Natural killer cell (primary cell): ENCODE results near the gene RAI14. TPM values are rescaled to one million over a fixed set of nuclear protein-coding genes. Genes with fewer than 3 reads are reported as not detected.

Experiments
- ATAC-seq, 3 donors: fragments of 150-1000 bp in 2 of 3; fragments of 200-7000 bp in 1 of 3; cut with Tn5 transposase; 1 replicate in 1 of 3; 2 replicates in 2 of 3; pipeline ENCODE4 v1.10.0; 2021; ENCODE audit warnings: mild to moderate bottlenecking in 2 of 3, moderate library complexity in 2 of 3
- DNase-seq, 2 donors: peaks; one replicate each; pipeline versions ENCODE4 v3.0.0 to v3.0.0-alpha.2; 2013 to 2021; ENCODE audit warnings: mixed read lengths in 1 of 2
- H3K27ac ChIP-seq: one replicate; pipeline ENCODE4 v1.5.1; 2013; ENCODE audit warnings: mild to moderate bottlenecking, low read length
- H3K27me3 ChIP-seq: one replicate; pipeline ENCODE4 v1.6.1; 2013; ENCODE audit warnings: low read length; ENCODE audit not compliant: control insufficient read depth, insufficient read depth
- H3K36me3 ChIP-seq: one replicate; pipeline ENCODE4 v1.6.1; 2013; ENCODE audit warnings: low read length; ENCODE audit not compliant: control insufficient read depth, insufficient read depth
- H3K4me1 ChIP-seq: one replicate; pipeline ENCODE4 v1.6.1; 2013; ENCODE audit warnings: low read length; ENCODE audit not compliant: control insufficient read depth, insufficient read depth
- H3K4me3 ChIP-seq: one replicate; pipeline ENCODE4 v1.5.1; 2013; ENCODE audit warnings: low read length
- H3K9me3 ChIP-seq: one replicate; pipeline ENCODE4 v1.6.1; 2013; ENCODE audit warnings: low read length; ENCODE audit not compliant: control insufficient read depth, insufficient read depth
- H3K27ac Mint-ChIP-seq, 2 donors: one replicate each; pipeline ENCODE4 v1.8.0; 2022; ENCODE audit warnings: mild to moderate bottlenecking in 2 of 2, mixed read lengths in 2 of 2, moderate library complexity in 1 of 2
- H3K27me3 Mint-ChIP-seq, 2 donors: one replicate each; pipeline ENCODE4 v1.8.0; 2022; ENCODE audit warnings: low read depth in 2 of 2, mixed read lengths in 2 of 2
- H3K36me3 Mint-ChIP-seq: one replicate; pipeline ENCODE4 v1.8.0; 2022; ENCODE audit warnings: mixed read lengths
- H3K4me1 Mint-ChIP-seq, 2 donors: one replicate each; pipeline ENCODE4 v1.8.0; 2022; ENCODE audit warnings: mixed read lengths in 2 of 2
- H3K4me3 Mint-ChIP-seq: one replicate; pipeline ENCODE4 v1.8.0; 2022; ENCODE audit warnings: mild to moderate bottlenecking, moderate library complexity, mixed read lengths
- H3K9me3 Mint-ChIP-seq, 2 donors: one replicate each; pipeline ENCODE4 v1.8.0; 2022; ENCODE audit warnings: mixed read lengths in 2 of 2
- WGBS: methylation state at CpG from one replicate; pipeline ENCODE4 v1.1.7; 2013; ENCODE audit warnings: missing lambda C conversion rate; ENCODE audit not compliant: insufficient coverage; 5-methylcytosine and 5-hydroxymethylcytosine counted together
- intact Hi-C: fragments of 100-400 bp; cut with micrococcal nuclease; formaldehyde crosslinking; loops from one replicate; pipeline ENCODE4 v1.14.2; 2022
- total RNA-seq, 4 donors: library from RNA; stranded (reverse); fragments of 120-200 nt in 1 of 4; gene quantifications; one replicate each; pipeline versions ENCODE4 v1.2.3 to v1.2.4, GENCODE V29; 2013 to 2022
- TF ChIP-seq, protein P1 (sequence below): fragments of 200-600 bp; IDR thresholded peaks from one replicate; pipeline ENCODE4 v1.8.0; 2022; ENCODE audit warnings: antibody characterized with exemption

The RAI14 gene
- total RNA-seq, 3 donors from 2014 or later (not counting 1 experiment from before 2014, with no cell fraction given) = 0.40 to 2.9 (median 2.8) TPM

DNA sequence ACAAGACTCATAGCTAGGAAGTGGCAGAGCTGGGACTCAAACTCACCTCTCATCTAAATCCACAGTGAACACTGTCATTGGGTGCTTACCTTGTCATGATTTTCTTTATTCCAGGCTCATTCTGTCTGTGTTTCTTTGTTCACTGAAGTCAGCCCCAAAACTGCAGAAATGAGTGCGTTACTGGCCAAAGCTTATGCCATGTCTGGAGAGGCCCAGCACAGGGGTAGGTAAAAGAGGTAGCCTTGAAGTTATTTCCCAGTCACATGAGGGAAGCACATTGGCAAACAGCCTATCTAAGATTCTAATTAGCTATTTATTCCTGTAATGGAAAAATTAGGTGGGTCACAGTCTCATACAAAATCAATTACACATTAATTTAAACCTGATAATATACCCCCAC lies 212.7 kb downstream of the RAI14 start:
- no peaks in the 10 kb centered on the region for H3K36me3 Mint-ChIP-seq
- H3K27me3 Mint-ChIP-seq = peaks cover 8 to 20% of the 10 kb centered on the region in 2 donors
- H3K36me3 ChIP-seq = no peaks in the 10 kb centered on the region
- WGBS = 94% methylated on average over 1 of the region's 1 CpG
- H3K4me3 ChIP-seq = no peak overlapping the region
- intact Hi-C loops = no loop called here
- no peak for DNase-seq
- no peak for ATAC-seq
- no peaks in the 10 kb centered on the region for H3K27me3 ChIP-seq
- TF ChIP-seq, protein P1, sequence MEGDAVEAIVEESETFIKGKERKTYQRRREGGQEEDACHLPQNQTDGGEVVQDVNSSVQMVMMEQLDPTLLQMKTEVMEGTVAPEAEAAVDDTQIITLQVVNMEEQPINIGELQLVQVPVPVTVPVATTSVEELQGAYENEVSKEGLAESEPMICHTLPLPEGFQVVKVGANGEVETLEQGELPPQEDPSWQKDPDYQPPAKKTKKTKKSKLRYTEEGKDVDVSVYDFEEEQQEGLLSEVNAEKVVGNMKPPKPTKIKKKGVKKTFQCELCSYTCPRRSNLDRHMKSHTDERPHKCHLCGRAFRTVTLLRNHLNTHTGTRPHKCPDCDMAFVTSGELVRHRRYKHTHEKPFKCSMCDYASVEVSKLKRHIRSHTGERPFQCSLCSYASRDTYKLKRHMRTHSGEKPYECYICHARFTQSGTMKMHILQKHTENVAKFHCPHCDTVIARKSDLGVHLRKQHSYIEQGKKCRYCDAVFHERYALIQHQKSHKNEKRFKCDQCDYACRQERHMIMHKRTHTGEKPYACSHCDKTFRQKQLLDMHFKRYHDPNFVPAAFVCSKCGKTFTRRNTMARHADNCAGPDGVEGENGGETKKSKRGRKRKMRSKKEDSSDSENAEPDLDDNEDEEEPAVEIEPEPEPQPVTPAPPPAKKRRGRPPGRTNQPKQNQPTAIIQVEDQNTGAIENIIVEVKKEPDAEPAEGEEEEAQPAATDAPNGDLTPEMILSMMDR = no peak
- no peaks in the 10 kb centered on the region for H3K9me3 Mint-ChIP-seq
- no peak overlapping the region for H3K27ac Mint-ChIP-seq
- H3K4me1 ChIP-seq = no peaks in the 10 kb centered on the region
- H3K9me3 ChIP-seq = no peaks in the 10 kb centered on the region
- no peaks in the 10 kb centered on the region for H3K4me1 Mint-ChIP-seq
- H3K27ac ChIP-seq = no peak overlapping the region
- no peak overlapping the region for H3K4me3 Mint-ChIP-seq

DNA sequence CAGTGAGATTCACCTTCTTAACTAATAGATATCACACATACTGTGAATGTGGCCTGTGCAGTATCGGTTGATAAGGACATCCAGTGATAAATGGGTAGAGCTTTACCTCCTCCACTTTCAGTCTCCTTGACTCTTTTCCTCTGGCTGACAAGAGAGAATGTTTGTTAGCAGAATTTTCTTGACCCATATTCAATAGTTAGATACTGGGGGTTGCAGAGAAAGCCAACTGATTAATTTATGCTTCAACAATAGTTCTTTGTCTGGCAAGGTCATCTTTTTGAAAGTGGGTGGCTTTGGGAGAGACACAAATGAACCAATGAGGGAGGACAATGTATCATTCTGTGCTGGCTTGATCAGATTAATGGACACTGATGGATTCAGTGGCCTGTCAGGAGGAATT lies 213.1 kb downstream of the RAI14 start:
- intact Hi-C loops = no loop called here
- no peaks in the 10 kb centered on the region for H3K9me3 ChIP-seq
- Mint-ChIP-seq H3K27me3 (peaks cover 9 to 25% of the 10 kb centered on the region in 2 donors), H3K4me1 (no peaks in the 10 kb centered on the region), H3K36me3 (no peaks in the 10 kb centered on the region), H3K9me3 (no peaks in the 10 kb centered on the region), H3K27ac (no peak overlapping the region), H3K4me3 (no peak overlapping the region)
- H3K27me3 ChIP-seq = no peaks in the 10 kb centered on the region
- no peaks in the 10 kb centered on the region for H3K4me1 ChIP-seq
- no peaks in the 10 kb centered on the region for H3K36me3 ChIP-seq
- no peak overlapping the region for H3K27ac ChIP-seq
- no peak for DNase-seq
- no peak for ATAC-seq
- H3K4me3 ChIP-seq = no peak overlapping the region
- TF ChIP-seq, protein P1 = no peak
- WGBS = no CpG with 5 or more reads among the region's 1 CpG

DNA sequence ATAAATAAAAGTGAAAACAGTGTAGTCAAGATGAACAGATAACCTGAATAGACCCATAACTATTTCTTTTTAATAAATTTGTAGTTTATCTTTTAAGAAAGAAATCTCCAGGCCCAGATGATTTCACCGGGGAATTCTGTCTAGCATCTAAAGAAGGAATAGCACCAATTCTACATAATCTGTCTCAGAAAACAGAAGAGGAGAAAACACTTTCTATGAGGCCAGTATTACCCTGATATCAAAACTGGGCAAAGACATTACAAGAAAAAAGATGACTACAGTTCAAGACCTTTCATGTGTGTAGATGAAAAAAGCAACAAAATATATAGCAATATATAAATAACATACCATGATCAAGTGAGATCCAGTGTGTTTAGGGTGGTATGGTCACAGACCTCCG lies 214.3 kb downstream of the RAI14 start:
- TF ChIP-seq, protein P1 = no peak
- no peaks in the 10 kb centered on the region for H3K4me1 Mint-ChIP-seq
- no peaks in the 10 kb centered on the region for H3K36me3 ChIP-seq
- H3K27me3 Mint-ChIP-seq = peaks cover 8 to 34% of the 10 kb centered on the region in 2 donors
- no peaks in the 10 kb centered on the region for H3K9me3 ChIP-seq
- H3K4me1 ChIP-seq = no peaks in the 10 kb centered on the region
- H3K9me3 Mint-ChIP-seq = no peaks in the 10 kb centered on the region
- H3K27ac Mint-ChIP-seq = no peak overlapping the region
- no peaks in the 10 kb centered on the region for H3K36me3 Mint-ChIP-seq
- no peak overlapping the region for H3K4me3 Mint-ChIP-seq
- ATAC-seq (no peak), DNase-seq (no peak)
- intact Hi-C loops = no loop called here
- H3K27me3 ChIP-seq = no peaks in the 10 kb centered on the region
- no peak overlapping the region for H3K4me3 ChIP-seq
- H3K27ac ChIP-seq = no peak overlapping the region
- 100% methylated on average over 1 of the region's 2 CpGs for WGBS

DNA sequence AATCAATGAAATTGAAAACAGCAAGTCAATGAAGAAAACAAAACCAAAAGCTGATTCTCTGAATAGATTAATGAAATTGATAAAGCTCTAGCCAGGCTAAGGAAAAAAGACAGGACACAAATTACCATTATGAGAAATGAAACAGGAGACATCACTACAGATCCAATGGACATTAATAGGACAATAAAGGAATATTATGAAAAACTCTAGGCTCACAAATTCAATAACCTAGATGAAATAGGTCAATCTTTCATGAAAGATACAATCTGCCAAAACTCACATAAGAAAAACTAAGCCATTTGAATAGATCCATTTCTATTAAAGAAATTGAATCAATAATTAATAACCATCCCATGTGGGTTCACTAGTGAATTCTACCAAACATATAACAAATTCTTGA lies 220.1 kb downstream of the RAI14 start:
- no peak overlapping the region for H3K4me3 ChIP-seq
- no peak for ATAC-seq
- no peak overlapping the region for H3K27ac Mint-ChIP-seq
- H3K27ac ChIP-seq = no peak overlapping the region
- no peaks in the 10 kb centered on the region for H3K4me1 Mint-ChIP-seq
- H3K4me1 ChIP-seq = no peaks in the 10 kb centered on the region
- peaks cover 2% of the 10 kb centered on the region for H3K27me3 ChIP-seq
- H3K4me3 Mint-ChIP-seq = no peak overlapping the region
- no peaks in the 10 kb centered on the region for H3K36me3 Mint-ChIP-seq
- DNase-seq = no peak
- no peaks in the 10 kb centered on the region for H3K9me3 ChIP-seq
- TF ChIP-seq, protein P1 = no peak
- peaks cover 8 to 48% of the 10 kb centered on the region in 2 donors for H3K27me3 Mint-ChIP-seq
- no peaks in the 10 kb centered on the region for H3K36me3 ChIP-seq
- no peaks in the 10 kb centered on the region for H3K9me3 Mint-ChIP-seq
- intact Hi-C loops = no loop called here
